Body of pancreas (tissue), 4 donors: ENCODE data around the gene EPS15.

ENCODE experiments used
- POLR2A ChIP-seq, 3 donors: fragments of 450-650 bp; IDR thresholded peaks; one replicate each; pipeline ENCODE4 v1.6.1; 2016; ENCODE audit warnings: antibody characterized with exemption in 3 of 3, mild to moderate bottlenecking in 2 of 3
- TF ChIP-seq, protein P1 (sequence below), 7 experiments: fragments of 450-650 bp in 4 of 7; fragments of 200-600 bp in 3 of 7; sonication (generic) in 3 of 7; IDR thresholded peaks; one replicate each; pipeline ENCODE4 v1.5.1; 2016 to 2019; ENCODE audit warnings: antibody characterized with exemption in 7 of 7

- TF ChIP-seq, protein P1, sequence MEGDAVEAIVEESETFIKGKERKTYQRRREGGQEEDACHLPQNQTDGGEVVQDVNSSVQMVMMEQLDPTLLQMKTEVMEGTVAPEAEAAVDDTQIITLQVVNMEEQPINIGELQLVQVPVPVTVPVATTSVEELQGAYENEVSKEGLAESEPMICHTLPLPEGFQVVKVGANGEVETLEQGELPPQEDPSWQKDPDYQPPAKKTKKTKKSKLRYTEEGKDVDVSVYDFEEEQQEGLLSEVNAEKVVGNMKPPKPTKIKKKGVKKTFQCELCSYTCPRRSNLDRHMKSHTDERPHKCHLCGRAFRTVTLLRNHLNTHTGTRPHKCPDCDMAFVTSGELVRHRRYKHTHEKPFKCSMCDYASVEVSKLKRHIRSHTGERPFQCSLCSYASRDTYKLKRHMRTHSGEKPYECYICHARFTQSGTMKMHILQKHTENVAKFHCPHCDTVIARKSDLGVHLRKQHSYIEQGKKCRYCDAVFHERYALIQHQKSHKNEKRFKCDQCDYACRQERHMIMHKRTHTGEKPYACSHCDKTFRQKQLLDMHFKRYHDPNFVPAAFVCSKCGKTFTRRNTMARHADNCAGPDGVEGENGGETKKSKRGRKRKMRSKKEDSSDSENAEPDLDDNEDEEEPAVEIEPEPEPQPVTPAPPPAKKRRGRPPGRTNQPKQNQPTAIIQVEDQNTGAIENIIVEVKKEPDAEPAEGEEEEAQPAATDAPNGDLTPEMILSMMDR (IDR thresholded peaks at IDR 0.05): no peak
- TF ChIP-seq POLR2A (IDR thresholded peaks at IDR 0.05): no peak
These were observed 149.9 kb downstream of the EPS15 start for GRCh38 chr1:51369171-51369570.
